NCI-H526 (cell line): Measurements from ENCODE around the gene ITPA.

Experiments
- DNase-seq, 2 experiments: peaks; one replicate each; lab custom pipeline; 2025; lab: John Stamatoyannopoulos, UW

The ITPA gene

GRCh38 chr20:3209257-3209945 is at the start of gene ITPA:
Gene ITPA (plus strand): TSS chr20:3209498. CDS start chr20:3209552, 54 bp downstream.
- DNase-seq, result peak; percentile 24 to 66

GRCh38 chr20:3160418-3160817 is 48.9 kb upstream of the ITPA start:
- no peak for DNase-seq

DNA sequence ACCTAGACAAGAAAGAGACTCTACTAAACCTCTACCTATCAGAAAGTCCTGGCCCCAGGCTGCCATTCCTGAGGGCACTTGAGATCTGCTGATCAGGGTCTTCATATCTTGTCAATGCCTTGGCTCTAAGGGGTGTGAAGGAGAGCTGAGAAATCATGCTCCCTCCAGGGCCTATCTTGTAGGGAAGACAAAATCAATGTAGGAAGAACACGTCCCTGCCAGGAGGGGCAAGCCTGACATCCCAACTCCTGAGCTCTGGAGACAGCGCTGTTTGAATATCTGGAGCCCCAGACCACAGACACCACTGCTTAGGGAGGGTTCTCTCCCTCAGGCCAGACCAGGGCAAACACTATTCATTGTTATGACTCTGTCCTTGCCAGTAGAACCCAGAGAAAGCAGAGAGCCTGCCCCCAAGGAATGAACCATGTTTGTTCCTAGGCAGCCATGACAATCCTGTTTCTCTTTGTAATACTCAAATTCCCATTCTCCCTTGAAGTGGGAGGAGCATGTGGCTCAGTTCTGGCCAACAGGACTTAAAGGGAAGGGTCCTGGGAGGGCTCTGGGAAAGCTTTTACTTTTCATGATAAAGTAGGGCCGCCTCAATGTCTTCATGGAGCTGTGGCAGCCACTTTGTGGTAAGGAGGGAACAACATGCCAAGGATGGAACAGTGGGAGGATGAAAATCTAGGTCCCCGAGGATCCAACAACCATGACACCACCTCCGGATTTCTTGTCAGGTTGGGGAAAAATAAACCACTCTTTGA is 47.8 kb upstream of the ITPA start:
- DNase-seq, result no peak

- peak in 1 of 2 experiments; percentile 41 for DNase-seq
Observed at GRCh38 chr20:3162080-3162611, 47.2 kb upstream of the ITPA start.

DNA sequence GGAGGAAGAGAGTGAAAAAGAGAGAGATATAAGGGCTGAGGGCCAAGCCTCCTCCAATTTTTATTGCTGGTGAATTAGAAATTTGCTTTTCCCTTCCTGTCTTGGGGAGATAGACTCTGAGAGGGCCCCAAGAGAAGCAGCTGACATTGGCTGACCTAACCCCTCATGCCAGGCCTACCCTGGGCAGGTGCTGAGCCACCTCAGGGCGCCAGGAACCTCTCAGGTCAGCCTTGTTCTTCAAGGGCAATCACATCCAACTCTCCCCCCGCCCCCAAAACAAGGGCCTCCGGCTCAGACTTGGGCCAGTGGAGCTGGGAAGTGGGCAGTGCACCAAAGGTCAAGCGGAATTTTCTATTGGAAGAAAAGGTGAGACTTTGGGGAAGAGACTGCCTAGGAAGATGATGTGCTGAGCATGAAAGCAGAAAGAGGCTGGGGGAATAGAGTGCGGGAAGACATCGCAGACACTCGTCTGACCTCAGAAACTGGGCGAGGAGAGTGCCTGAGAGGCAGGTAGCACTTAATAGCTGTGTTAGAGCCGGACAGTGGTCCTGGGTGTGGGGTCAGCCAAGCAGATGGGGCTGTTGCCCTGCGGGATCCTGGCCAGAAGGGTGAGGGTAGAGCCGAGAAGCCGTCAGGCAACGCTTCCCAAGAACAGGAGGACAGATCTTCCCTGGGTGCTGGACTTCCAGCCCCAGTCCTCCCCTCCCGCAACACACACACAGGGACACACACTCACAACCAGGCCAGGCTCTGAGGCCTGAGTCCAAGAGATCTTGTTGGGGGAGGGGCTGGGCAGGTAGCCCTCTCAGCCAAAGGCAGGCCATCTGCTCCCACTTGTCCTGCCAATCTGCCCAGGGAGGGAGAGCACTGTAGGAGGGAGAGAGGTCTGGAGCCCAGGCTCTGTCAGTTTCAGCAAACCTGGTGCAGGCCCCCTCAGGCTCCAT is 45.9 kb upstream of the ITPA start:
- no peak for DNase-seq

- DNase-seq, result no peak
Observed at GRCh38 chr20:3164043-3164762, 45.1 kb upstream of the ITPA start.

GRCh38 chr20:3164763-3165410 is 44.4 kb upstream of the ITPA start:
- no peak for DNase-seq

DNA sequence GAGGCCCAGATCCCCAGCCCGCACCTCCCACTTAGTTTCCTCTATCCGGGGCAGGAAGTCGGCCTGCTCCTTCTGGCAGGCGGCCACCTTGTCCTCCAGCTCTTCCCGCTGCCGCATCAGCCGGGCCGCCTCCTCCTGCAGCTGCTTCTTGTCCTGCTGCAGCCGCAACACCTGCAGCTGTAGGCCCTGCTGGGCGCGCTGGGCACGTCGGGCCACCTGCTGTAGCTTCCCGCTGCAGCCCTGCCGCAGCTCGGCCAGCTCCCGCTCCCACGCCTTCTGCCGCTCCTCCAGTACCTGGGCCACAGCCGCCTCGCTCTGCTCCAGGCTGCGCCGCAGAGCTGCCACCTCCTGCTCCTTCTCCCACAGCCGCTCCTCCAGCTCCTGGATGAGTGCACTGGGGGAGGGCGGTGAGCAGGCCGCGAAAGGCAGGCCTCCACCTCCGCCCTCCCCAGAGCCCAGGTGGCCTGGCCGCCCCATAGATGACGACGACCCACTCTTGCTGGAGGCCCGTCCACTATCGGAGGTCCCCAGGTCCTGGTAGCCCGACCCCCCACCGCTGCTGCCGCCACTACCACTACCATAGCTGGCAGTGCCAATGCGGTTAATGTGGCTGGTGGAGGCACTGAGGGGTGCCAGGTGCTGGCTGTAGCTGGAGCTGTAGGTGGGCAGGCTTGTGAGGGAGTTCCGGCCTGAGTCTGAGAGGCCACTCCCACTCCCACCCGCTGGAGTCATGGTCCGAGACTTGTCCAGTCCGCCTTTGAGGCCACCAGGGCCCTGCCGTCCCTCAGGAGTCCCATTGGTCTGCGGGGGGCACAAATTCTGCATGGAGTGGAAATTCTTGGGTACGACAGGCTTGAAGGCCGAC is 43.6 kb upstream of the ITPA start:
- no peak for DNase-seq

DNA sequence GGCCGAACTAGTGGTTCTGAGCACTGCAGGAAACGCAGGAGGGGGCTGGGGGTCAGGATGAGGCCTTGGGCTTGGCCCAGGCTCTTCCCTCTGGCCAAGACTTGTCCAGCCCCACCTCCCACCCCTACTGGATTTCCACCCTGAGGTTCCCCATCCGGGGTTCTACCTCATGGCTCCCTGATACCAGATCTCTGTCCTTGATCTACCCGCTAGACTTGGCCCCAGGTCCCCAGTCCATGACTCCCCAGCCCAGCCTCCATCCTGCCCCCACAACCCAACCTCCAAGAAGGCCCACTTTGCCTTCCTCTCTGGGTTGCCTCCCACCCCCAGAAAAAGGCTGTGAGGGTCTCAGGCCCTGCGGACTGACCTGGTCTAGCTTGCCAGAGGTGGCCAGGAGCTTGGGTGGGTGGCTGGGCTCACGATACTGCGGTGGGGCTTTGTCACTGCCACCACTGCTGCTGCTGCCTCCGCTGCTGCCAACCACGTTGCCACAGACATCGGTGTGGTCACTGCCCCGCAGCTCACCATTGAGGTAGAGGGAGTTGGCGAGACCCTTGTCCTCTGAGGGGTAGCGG is 42.9 kb upstream of the ITPA start:
- DNase-seq, result no peak

DNA sequence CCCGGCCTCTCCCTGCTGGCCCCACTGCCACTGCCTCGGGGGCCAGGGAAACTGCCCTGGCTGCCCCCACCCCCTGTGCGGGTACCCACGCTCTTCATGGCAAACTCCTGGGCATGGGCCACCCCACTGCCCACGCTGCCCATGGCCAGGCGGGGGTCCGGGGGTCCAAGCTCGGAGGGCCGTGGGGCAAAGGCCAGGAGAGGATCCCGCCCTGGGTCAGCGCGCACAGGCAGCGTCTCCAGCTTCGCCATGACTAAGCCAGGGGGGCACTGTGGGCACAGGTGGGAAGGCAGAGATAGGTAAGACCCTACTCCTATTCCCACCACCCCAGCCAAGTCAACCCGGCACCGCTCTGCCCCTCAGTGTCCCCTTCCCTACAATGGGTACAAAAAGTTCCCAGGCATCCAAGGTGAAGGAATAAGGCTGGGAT is 42.4 kb upstream of the ITPA start:
- no peak for DNase-seq

GRCh38 chr20:3167738-3168078 is 41.6 kb upstream of the ITPA start:
- peak in 1 of 2 experiments; percentile 56 for DNase-seq

DNA sequence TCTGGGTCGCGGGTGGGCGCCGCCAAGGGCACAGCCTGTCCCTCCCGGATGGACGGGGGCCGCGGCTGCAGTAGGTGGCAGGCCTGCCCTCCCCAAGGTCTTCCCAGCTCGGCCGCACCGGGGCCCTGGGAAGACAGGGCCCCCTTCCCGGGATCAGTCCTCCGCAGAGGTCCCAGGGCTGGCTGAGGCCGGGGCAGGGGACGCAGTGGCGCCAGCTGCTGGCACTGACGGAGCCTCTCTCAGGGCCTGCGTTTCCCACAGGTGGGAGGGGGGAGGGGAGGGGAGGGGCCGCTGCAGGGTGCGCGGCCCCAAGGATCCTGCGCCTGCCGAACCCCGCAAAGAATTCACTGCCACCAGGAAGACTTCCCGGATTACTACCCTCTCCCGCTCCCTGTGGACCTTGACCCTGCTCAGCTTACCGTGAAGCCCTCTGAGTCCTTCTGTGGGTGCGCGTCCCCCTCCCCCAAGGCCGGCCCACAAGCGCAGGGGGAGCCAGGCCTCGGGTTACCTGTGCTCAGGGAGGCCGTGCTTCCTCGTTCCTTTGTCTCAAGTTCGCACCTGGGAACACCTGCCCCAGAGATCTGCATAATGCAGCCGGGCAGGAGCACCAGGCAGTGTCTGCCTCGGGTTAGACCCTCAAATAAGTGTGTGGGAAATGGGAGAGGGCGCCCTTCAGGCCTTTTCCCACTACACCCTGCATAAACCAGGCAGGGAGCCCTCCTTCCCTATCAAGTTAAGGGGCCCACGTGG is 41.0 kb upstream of the ITPA start:
- DNase-seq, result peak; percentile 89 to 96

DNA sequence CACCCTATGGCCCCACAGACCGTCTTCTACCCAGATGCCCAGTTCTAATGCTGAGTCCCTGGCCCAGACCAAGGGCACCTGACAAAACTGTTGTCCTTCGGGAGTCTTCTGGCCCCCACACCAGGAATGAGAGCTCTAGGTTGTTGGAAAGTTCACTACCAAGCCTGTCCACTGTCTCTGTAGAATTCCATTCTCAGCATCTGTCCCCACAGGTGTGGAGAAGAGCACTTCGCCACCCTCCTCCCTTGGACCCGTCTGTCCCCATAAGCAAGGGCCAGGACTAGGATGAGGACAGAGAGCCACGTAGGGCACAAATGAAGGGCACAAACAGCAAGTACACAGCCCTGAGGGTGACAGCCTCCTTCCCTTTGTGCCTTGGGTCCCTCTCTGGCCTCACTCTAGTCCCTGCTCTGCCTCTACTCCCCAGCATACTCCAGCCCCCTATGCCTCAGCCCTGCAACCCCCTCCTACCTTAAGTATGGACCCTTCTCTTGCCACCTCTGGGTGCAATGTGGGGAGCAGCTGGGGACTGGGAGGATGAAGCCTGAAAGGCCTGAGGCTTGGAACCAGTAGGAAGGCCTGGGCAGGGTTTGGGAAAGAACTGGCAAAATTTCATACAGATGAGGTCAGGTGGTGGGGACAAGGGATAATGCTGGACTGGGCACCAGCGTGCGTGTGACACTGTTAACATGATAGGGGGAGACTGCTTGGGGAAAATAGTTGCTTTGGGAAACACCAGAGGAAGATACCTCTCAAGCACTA is 40.3 kb upstream of the ITPA start:
- DNase-seq, result no peak

- DNase-seq, result no peak
Observed at GRCh38 chr20:3171391-3172125, 37.7 kb upstream of the ITPA start.

DNA sequence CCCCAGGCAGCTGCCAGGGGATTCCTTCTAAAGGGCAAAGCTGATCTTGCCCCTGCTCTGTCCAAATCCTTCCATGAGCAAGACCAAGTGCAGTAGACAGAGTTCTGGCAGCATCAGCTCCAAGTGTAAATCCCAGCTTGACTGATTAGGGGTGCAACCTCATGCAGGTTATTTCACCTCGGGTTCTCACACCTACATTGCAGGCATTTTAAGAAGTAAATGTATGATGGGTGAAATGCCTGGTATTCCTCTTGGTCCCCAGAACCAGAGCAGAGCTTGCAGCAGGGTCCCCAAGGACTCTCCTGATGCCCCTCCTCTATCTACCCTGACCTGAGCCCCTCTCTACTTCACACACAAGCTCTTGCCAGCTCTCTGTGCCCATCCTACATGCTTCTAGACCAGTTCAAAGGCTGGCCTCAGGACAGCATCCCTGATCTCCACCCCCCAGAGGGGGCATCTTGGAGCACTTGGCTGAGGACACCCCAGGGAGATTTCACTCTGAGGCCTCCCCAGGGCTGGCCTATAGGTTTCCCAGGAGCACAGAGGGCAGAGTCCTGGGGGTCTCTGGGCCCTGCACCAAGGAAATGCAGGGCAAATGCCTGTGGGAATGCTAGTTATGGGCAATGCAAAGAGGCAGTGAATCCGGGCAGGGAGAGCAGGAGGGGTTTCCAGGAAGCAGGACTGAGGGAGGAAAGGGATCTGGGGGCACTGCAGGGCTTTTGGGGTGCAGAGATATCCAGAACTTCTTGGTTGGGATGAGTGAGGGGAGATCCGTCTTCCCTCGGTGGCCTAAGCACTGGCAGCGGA is 37.0 kb upstream of the ITPA start:
- no peak for DNase-seq

DNA sequence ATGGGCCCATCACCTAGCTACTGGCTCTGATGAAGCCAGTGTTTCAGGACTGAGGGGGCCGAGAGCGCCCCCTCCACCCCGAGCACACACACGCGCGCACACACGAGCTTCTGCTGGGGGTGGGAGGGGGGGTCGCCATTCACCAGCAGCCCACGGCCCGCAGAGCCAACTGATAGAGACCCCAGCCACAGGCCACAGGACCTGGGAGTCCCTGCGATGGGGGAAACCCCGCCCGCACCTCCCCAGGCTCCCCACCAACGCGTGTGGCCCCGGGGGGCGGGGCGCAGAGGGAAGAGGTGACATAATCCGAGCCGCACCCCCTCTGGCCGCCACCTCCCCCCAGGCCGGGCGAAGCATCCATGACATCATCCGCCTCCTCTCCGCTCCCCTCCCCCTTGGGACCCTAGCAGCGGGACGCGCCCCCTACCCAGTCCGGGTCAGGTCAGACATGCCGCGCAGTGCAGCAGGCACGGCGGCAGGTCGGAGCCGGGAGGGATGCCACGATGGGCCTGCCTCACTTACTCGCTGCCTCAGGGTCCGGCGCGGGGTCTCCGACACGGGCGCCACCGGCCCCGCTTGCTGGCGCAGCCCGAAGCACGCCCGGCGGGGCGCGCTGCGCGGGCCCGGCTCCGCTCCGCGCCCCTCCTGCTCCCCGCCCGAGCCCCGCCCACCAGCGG is 36.2 kb upstream of the ITPA start, which contains the start of gene LZTS3:
LZTS3 (minus strand) TSS at position 617 of the 677 bp plus-strand sequence. CDS start 6,386 bp downstream, outside the sequence.
- peak in 1 of 2 experiments; percentile 84 for DNase-seq
